ENCODE data around the gene C14orf180.

The C14orf180 gene

DNA sequence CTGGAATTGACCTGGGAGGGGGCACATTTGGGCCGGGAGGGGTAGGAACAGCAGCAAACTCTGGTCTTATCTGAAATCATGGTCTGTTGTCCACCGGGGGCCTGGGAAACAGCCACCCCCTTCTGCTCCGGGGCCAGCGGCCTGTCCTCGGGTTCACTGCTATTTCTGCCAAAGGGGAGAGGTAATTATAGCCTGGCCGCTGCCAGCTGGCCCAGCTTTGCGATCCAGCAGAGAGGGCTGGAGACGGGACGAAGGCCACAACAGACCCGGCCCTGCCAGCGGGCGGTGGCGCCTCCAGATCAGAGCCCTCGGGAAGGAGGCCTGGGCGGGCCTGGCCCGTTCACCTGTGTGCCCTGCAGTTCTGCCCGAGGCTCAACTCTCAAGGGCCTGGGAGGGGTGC lies at the start of gene C14orf180:
TSS of gene C14orf180 (plus strand) at position 258 of the 400 bp plus-strand sequence. CDS start 6,667 bp downstream, outside the sequence.
- DNase-seq, result no peak

GRCh38 chr14:104530646-104531045 lies 48.9 kb upstream of the C14orf180 start:
- DNase-seq, result no peak

DNA sequence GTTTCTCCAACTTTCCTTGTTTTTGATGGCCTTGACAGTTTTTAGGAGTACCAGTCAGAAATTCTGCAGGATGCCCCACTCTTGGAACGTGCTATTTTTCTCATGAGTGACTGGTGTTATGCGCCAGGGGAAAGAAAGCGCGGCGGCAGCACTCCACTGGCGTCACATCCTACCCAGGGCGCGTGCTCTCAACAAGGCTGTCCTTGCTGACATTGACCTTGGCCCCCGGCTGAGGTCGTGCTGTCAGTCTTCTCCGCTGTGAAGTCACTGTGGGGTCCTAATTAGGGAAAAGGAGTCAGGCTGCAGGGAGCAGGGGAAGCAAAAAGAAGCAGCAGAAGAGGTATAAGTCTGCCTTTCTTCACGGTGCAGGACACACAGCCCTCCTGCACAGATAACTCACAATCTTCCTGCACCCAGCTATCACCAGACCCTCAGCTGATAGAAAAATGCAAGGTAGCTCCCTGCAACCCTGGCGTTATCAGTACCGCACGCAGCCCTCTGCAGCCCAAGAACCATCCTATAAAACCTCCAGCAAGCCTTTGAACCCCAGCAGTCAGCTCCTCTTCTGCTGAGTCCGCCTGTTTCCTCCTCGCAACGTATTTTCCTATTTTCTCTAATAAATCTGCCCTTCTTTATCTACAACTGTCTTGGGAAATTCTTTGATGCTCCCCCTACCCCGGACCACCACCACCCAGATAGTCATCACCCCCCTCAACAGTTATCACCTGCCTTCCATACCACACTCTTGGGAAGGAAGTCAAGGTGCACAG lies 48.0 kb upstream of the C14orf180 start:
- no peak for DNase-seq

DNA sequence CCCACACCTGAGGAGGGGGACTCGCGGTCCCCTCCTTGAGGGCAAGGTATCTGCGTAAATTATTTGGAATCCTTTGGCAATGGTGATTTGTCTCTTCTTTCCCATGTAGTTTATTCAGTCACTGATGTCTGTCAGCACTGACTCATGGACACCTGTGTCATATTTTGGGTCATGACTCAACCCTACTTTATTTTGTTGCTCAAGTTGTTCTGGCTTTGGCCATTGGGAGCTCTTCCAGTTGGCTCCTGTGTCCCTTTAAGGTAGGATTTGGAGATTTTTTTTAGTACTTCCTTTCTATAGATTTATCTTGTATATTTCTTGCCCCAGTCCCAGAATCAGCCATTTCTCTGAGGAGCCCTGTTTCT lies 47.4 kb upstream of the C14orf180 start:
- no peak for DNase-seq

DNA sequence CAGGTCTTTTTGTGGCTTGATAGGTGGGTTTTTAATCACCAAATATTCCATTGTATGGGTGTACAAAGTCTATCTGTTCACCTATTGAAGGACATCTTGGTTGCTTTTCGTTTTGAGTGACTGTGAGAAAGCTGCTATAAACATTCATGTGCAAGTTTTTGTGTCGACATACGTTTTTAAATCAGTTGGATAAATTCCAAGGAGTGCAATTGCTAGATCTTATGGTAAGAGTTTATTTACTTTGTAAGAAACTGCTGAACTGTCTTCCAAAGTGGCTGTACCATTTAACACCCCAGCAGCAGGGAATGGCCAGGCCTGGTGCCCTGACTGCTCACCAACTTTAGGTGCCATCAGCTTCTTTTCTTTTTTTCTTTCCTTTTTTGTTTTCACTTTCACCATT lies 45.5 kb upstream of the C14orf180 start:
- no peak for DNase-seq

DNA sequence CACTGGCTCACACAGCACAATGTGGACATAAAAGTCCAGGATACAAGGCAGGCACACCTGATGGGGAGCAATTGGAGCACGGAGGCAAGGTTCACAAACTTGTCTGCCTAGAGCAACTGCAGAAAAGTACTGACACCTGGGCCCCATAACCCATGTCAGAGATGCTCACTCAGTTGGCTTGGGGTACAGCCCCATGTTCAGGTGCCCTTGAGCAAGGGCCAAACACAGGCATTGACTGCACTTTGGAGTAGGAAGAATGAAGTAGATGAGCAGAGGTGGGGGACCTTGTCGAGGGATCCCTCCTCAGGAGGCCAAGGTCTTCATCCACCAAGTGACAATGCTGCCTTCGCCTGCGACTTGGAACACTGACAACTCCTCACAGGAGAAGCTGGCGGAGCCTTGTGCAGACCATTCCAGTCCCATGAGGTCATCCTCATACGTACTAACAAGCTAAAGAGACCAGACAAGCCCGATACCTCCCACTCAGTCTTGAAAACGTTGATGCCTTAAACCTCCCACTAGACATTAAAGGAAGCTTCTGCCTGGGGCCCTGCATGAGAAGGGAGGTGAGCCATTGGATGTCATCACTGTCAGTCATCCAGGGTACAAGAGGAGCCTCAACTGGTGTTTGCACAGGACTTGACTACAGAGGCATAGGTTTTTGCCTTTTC lies 42.5 kb upstream of the C14orf180 start:
- DNase-seq, result no peak

DNA sequence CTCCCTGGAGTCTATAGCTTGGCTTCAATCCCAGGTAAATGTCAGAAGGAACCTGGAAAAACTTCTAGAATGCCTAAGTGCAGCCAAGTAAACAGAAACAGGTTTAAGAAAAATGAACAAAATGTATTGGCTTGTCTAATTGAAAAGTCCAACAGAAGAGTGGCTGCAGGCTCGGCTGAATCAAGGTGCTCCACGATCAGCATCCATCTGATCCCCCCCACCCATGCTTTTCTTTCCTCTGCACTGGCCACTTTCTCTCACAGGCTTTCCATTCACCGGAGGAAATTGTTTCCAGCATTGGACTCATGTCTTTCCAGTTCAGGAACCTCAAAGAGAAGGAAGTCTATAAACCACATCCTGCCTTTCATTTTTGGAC lies 42.0 kb upstream of the C14orf180 start:
- no peak for DNase-seq

- no peak for DNase-seq
Measured at GRCh38 chr14:104541905-104542465, 37.6 kb upstream of the C14orf180 start.

- DNase-seq, result no peak
Measured at GRCh38 chr14:104542871-104543830, 36.4 kb upstream of the C14orf180 start.

- DNase-seq, result no peak
Measured at GRCh38 chr14:104544362-104544961, 35.1 kb upstream of the C14orf180 start.

- DNase-seq, result no peak
Measured at GRCh38 chr14:104545151-104545941, 34.2 kb upstream of the C14orf180 start.

DNA sequence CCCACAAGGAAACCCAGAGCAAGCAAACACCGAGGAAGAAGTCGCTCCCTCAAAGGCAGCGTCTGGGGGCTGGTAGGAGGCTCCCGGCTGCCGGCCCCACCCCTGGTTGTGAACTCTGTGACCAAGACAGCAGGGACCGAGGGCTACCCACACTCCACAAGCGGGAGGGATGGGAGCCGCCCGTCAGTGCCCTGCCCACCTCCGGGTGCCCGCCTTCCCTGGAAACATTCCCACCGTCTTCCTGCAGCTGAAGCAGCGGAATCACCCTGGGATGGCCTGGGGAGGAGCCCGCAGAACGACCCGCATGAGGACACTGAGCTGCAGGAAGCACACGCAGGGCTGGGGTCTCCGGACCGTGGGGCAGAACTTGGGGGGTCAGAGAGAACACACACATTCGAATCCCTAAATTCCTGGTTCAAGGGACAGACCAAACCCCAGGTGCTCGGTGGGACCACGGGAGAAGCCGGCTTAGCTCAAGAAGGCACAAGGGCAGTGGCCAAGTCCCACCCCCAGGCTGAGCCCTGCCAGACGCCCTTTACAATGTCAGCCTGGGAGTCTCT lies 33.5 kb upstream of the C14orf180 start:
- DNase-seq, result no peak

GRCh38 chr14:104546591-104547309 lies 32.8 kb upstream of the C14orf180 start:
- no peak for DNase-seq

- no peak for DNase-seq
Measured at GRCh38 chr14:104547310-104547997, 32.1 kb upstream of the C14orf180 start.

DNA sequence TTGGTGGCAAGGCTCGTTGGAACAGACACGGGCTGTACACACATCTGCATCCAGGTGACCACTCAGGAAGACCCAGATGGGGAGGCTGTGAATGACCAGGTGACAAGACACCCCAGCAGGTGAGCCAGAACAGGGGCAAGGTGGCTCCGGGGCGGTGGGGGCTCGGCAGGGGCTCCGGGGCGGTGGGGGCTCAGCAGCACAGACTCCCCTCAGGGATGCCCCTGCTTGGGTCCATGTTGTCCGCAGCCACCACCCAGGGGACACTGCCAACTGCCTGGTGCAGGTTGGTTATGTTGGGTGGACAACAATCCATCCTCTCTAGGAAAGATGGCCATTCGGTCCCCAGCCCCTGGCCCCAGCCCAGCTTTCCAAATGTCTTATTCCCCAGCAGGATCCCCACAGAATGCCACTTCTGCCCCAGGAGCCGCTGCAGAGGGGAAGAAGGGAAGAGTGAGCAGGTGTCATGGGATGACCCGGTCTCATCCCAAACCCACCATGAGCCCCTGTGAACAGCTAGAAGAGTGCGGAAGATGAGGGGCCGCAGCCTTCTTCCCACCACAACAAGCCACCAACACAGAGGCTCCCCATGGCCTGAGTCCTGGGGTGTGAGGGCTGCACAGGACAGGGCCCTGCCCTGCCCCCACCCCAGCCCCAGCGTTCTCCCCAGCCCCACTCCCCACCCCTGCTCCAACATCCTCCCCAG lies 31.4 kb upstream of the C14orf180 start:
- DNase-seq, result no peak

GRCh38 chr14:104548802-104549535 lies 30.6 kb upstream of the C14orf180 start:
- no peak for DNase-seq

GRCh38 chr14:104549536-104550339 lies 29.8 kb upstream of the C14orf180 start:
- no peak for DNase-seq

- DNase-seq, result no peak
Measured at GRCh38 chr14:104550340-104550860, 29.2 kb upstream of the C14orf180 start.

Data from SIG-M5 (cell line).